GM23338 (cell line): ENCODE data around the gene PLEKHN1. TPM values are rescaled to one million over a fixed set of nuclear protein-coding genes. Genes with fewer than 3 reads are reported as not detected.
A peak's percentile ranks its signal among the peaks of the same experiment; 100 is the strongest.
"Not testable (repeated sequence)": the region's sequence is repeated elsewhere in the genome, so short reads cannot be mapped to it uniquely, and the experiment has no call there.

Source experiments
- ATAC-seq: fragments of 200-7000 bp; cut with Tn5 transposase; 3 replicates; pipeline ENCODE4 v1.9.1; 2020
- DNase-seq: peaks from one replicate; pipeline ENCODE4 v3.0.0-alpha.2; 2015; ENCODE audit warnings: low spot score
- H2AFZ ChIP-seq: fragments of 200-600 bp; sonication (generic); 2 replicates; pipeline ENCODE4 v1.8.0; 2016; ENCODE audit warnings: antibody characterized with exemption, mild to moderate bottlenecking, moderate library complexity
- H3F3A ChIP-seq: fragments of 200-600 bp; sonication (generic); replicated peaks from 2 replicates; pipeline ENCODE4 v1.8.0; 2017; ENCODE audit warnings: antibody characterized with exemption, mixed run types, low read depth
- H3K27ac ChIP-seq: fragments of 200-600 bp; sonication (generic); 2 replicates; pipeline ENCODE4 v1.6.1; 2016; ENCODE audit warnings: low read depth
- H3K27me3 ChIP-seq: fragments of 200-600 bp; sonication (generic); 2 replicates; pipeline ENCODE4 v1.8.0; 2016; ENCODE audit warnings: mild to moderate bottlenecking, mixed run types, moderate library complexity; ENCODE audit not compliant: insufficient read depth
- H3K36me3 ChIP-seq: fragments of 200-600 bp; sonication (generic); 2 replicates; pipeline ENCODE4 v1.8.0; 2016; ENCODE audit warnings: mild to moderate bottlenecking; ENCODE audit not compliant: insufficient read depth
- H3K4me1 ChIP-seq: fragments of 200-600 bp; sonication (generic); 2 replicates; pipeline ENCODE4 v1.8.0; 2016; ENCODE audit warnings: mild to moderate bottlenecking, moderate library complexity; ENCODE audit not compliant: insufficient read depth
- H3K4me2 ChIP-seq: fragments of 200-600 bp; sonication (generic); 2 replicates; pipeline ENCODE4 v1.7.1; 2017; ENCODE audit warnings: mixed run types
- H3K4me3 ChIP-seq: fragments of 200-600 bp; sonication (generic); 2 replicates; pipeline ENCODE4 v1.6.1; 2016; ENCODE audit warnings: mixed run types
- H3K79me2 ChIP-seq: fragments of 200-600 bp; sonication (generic); replicated peaks from 2 replicates; pipeline ENCODE4 v1.8.0; 2017; ENCODE audit warnings: mild to moderate bottlenecking; ENCODE audit not compliant: insufficient read depth
- H3K9me2 ChIP-seq: fragments of 200-600 bp; sonication (generic); 2 replicates; pipeline ENCODE4 v1.8.0; 2017; ENCODE audit not compliant: insufficient read depth
- H4K20me1 ChIP-seq: fragments of 200-600 bp; sonication (generic); replicated peaks from 2 replicates; pipeline ENCODE4 v1.8.0; 2017; ENCODE audit warnings: mild to moderate bottlenecking; ENCODE audit not compliant: insufficient read depth
- H3K27ac Mint-ChIP-seq: 2 replicates; pipeline ENCODE4 v1.8.0; 2020; ENCODE audit warnings: inconsistent platforms, mild to moderate bottlenecking, moderate library complexity, mixed read lengths
- H3K27me3 Mint-ChIP-seq: 3 replicates; pipeline ENCODE4 v1.8.0; 2022; ENCODE audit warnings: low read depth, mild to moderate bottlenecking, moderate library complexity, mixed read lengths, inconsistent platforms; ENCODE audit not compliant: insufficient read depth, poor library complexity
- H3K36me3 Mint-ChIP-seq: 3 replicates; pipeline ENCODE4 v1.8.0; 2021; ENCODE audit warnings: low read depth, mild to moderate bottlenecking, inconsistent platforms, moderate library complexity, mixed read lengths
- H3K4me1 Mint-ChIP-seq: 3 replicates; pipeline ENCODE4 v1.8.0; 2020; ENCODE audit warnings: mild to moderate bottlenecking, inconsistent platforms, mixed read lengths
- H3K4me3 Mint-ChIP-seq: 3 replicates; pipeline ENCODE4 v1.8.0; 2021; ENCODE audit warnings: moderate library complexity, mild to moderate bottlenecking, inconsistent platforms, mixed read lengths
- H3K9me3 Mint-ChIP-seq: 3 replicates; pipeline ENCODE4 v1.8.0; 2020; ENCODE audit warnings: moderate library complexity, mild to moderate bottlenecking, inconsistent platforms, mixed read lengths
- CREB1 ChIP-seq: fragments of 250-450 bp; sonication (Bioruptor Pico); IDR thresholded peaks from 2 replicates; pipeline ENCODE4 v1.5.0; 2020; ENCODE audit warnings: low read depth, mild to moderate bottlenecking, moderate library complexity
- CTCF ChIP-seq, 2 experiments: fragments of 200-600 bp in 1 of 2; sonication (generic) in 1 of 2; conservative IDR thresholded peaks; 2 replicates each; pipeline versions ENCODE4 v1.5.1 to v1.6.1; 2016 to 2017; ENCODE audit warnings: antibody characterized with exemption in 2 of 2, low read depth in 2 of 2, mild to moderate bottlenecking in 2 of 2, moderate library complexity in 1 of 2
- ETS1 ChIP-seq: IDR thresholded peaks from 2 replicates; pipeline ENCODE4 v1.6.1; 2016; ENCODE audit warnings: antibody characterized with exemption
- EZH2phosphoT487 ChIP-seq: fragments of 200-600 bp; sonication (generic); IDR thresholded peaks from one replicate; pipeline ENCODE4 v1.8.1; 2018; ENCODE audit warnings: antibody characterized with exemption; ENCODE audit not compliant: unreplicated experiment
- REST ChIP-seq: IDR thresholded peaks from one replicate; pipeline ENCODE4 v1.6.1; 2018; ENCODE audit warnings: antibody characterized with exemption; ENCODE audit not compliant: unreplicated experiment
- STAT1 ChIP-seq: IDR thresholded peaks from one replicate; pipeline ENCODE4 v1.6.1; 2016; ENCODE audit warnings: antibody characterized with exemption; ENCODE audit not compliant: unreplicated experiment
- ZNF462 ChIP-seq: fragments of 250-450 bp; sonication (Bioruptor Pico); IDR thresholded peaks from 2 replicates; pipeline ENCODE4 v1.5.0; 2020; ENCODE audit warnings: mild to moderate bottlenecking, moderate library complexity
- polyA plus RNA-seq: library from polyadenylated mRNA; unstranded; fragments of >200 nt; fragmentation: Nextera tagmentation; extraction: Ambion mirVana; gene quantifications from 2 replicates; pipeline ENCODE4 v1.2.1, GENCODE V29; 2016
- total RNA-seq: library from RNA; depleted of rRNA; stranded (reverse); fragments of >200 nt; shearing (Covaris generic); gene quantifications from 2 replicates; pipeline ENCODE4 v1.2.3, GENCODE V29; 2014

The PLEKHN1 gene
- total and polyA plus RNA-seq, 2 experiments from 2014 or later = 1.4 to 3.3 TPM

GRCh38 chr1:1006305-1007159 is 40.2 kb downstream of the PLEKHN1 start:
- Mint-ChIP-seq H3K9me3 (peaks cover 1% of the 10 kb centered on the region; the same call in 1 of the 3 replicates), H3K4me1 (peaks cover 16% of the 10 kb centered on the region), H3K27me3 (peaks cover 48% of the 10 kb centered on the region), H3K4me3 (no peak overlapping the region), H3K36me3 (no peaks in the 10 kb centered on the region), H3K27ac (no peak overlapping the region)
- Histone ChIP-seq H4K20me1 (no peaks in the 10 kb centered on the region; the same call in 1 of the 2 replicates), H3K27ac (no peak overlapping the region), H3K4me2 (no peak overlapping the region), H3K36me3 (no peaks in the 10 kb centered on the region), H3K27me3 (peaks cover 65% of the 10 kb centered on the region), H3K79me2 (no peaks in the 10 kb centered on the region), H3K4me1 (peaks cover 8% of the 10 kb centered on the region; the same call in 1 of the 2 replicates), H3F3A (no peaks in the 10 kb centered on the region), H3K4me3 (no peak overlapping the region), H3K9me2 (no peaks in the 10 kb centered on the region), H2AFZ (no peak overlapping the region)
- DNase-seq (no peak), ATAC-seq (peak; percentile 18)
- TF ChIP-seq REST = no peak
- TF ChIP-seq CREB1 = no peak
- no peak for TF ChIP-seq ZNF462 (CRISPR knock-in tag)
- no peak for TF ChIP-seq STAT1
- no peak for TF ChIP-seq ETS1
- TF ChIP-seq EZH2phosphoT487 = no peak
- TF ChIP-seq CTCF (conservative IDR thresholded peaks at IDR 0.05; ENCODE audit: low read depth in 2 of 2) = no peak

- not testable (repeated sequence) for ATAC-seq, H3K27ac ChIP-seq, DNase-seq, H4K20me1 ChIP-seq, H3K36me3 Mint-ChIP-seq, H3K9me3 Mint-ChIP-seq, H3K9me2 ChIP-seq, H3K36me3 ChIP-seq, H3F3A ChIP-seq, H3K79me2 ChIP-seq, H2AFZ ChIP-seq, H3K4me3 ChIP-seq, H3K27ac Mint-ChIP-seq, H3K4me2 ChIP-seq, H3K4me3 Mint-ChIP-seq
- H3K27me3 ChIP-seq = peaks cover 33% of the 10 kb centered on the region
- H3K27me3 Mint-ChIP-seq = peaks cover 35% of the 10 kb centered on the region
- H3K4me1 Mint-ChIP-seq = peaks cover 30% of the 10 kb centered on the region; the same call in 2 of the 3 replicates
- H3K4me1 ChIP-seq = peaks cover 23% of the 10 kb centered on the region
Observed at GRCh38 chr1:1010131-1010530, 43.8 kb downstream of the PLEKHN1 start.
